ENCODE measurements around the gene SORCS3.

DNA sequence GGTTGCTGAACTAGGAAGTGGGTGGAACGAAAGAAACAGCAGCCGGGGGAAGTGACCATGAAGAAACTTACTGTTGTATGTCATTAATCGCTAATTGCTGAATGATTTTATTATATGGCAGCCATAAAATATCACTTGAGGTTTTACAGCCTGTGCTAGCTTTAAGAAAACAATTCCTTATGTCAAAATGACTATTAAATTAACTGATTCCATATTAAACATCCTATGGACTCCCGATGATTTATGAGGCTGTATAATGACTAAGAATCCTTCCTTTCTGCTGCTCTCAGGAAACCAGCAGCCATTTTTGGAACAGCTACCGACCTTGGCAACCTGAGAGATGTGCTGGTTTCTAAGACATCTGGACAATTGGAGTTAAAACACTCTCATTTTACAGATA lies 421.9 kb downstream of the SORCS3 start:
- TF ChIP-seq, protein P1, sequence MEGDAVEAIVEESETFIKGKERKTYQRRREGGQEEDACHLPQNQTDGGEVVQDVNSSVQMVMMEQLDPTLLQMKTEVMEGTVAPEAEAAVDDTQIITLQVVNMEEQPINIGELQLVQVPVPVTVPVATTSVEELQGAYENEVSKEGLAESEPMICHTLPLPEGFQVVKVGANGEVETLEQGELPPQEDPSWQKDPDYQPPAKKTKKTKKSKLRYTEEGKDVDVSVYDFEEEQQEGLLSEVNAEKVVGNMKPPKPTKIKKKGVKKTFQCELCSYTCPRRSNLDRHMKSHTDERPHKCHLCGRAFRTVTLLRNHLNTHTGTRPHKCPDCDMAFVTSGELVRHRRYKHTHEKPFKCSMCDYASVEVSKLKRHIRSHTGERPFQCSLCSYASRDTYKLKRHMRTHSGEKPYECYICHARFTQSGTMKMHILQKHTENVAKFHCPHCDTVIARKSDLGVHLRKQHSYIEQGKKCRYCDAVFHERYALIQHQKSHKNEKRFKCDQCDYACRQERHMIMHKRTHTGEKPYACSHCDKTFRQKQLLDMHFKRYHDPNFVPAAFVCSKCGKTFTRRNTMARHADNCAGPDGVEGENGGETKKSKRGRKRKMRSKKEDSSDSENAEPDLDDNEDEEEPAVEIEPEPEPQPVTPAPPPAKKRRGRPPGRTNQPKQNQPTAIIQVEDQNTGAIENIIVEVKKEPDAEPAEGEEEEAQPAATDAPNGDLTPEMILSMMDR (IDR thresholded peaks at IDR 0.05; ENCODE audit: insufficient read depth, low read length) = no peak
- TF ChIP-seq, protein P2, sequence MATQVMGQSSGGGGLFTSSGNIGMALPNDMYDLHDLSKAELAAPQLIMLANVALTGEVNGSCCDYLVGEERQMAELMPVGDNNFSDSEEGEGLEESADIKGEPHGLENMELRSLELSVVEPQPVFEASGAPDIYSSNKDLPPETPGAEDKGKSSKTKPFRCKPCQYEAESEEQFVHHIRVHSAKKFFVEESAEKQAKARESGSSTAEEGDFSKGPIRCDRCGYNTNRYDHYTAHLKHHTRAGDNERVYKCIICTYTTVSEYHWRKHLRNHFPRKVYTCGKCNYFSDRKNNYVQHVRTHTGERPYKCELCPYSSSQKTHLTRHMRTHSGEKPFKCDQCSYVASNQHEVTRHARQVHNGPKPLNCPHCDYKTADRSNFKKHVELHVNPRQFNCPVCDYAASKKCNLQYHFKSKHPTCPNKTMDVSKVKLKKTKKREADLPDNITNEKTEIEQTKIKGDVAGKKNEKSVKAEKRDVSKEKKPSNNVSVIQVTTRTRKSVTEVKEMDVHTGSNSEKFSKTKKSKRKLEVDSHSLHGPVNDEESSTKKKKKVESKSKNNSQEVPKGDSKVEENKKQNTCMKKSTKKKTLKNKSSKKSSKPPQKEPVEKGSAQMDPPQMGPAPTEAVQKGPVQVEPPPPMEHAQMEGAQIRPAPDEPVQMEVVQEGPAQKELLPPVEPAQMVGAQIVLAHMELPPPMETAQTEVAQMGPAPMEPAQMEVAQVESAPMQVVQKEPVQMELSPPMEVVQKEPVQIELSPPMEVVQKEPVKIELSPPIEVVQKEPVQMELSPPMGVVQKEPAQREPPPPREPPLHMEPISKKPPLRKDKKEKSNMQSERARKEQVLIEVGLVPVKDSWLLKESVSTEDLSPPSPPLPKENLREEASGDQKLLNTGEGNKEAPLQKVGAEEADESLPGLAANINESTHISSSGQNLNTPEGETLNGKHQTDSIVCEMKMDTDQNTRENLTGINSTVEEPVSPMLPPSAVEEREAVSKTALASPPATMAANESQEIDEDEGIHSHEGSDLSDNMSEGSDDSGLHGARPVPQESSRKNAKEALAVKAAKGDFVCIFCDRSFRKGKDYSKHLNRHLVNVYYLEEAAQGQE (IDR thresholded peaks at IDR 0.05; ENCODE audit: insufficient replicate concordance, low read depth) = no peak

All from HL-60 (cell line).